ENCODE data around the gene GEMIN7. TPM values are rescaled to one million over a fixed set of nuclear protein-coding genes. Genes with fewer than 3 reads are reported as not detected.

GEMIN7 gene
- total and polyA plus RNA-seq, 2 of the 13 experiments (the other 11 are each of a cell fraction or from before 2014, with no cell fraction given), result 24.1 to 30.6 TPM

- TF ChIP-seq, protein P1, sequence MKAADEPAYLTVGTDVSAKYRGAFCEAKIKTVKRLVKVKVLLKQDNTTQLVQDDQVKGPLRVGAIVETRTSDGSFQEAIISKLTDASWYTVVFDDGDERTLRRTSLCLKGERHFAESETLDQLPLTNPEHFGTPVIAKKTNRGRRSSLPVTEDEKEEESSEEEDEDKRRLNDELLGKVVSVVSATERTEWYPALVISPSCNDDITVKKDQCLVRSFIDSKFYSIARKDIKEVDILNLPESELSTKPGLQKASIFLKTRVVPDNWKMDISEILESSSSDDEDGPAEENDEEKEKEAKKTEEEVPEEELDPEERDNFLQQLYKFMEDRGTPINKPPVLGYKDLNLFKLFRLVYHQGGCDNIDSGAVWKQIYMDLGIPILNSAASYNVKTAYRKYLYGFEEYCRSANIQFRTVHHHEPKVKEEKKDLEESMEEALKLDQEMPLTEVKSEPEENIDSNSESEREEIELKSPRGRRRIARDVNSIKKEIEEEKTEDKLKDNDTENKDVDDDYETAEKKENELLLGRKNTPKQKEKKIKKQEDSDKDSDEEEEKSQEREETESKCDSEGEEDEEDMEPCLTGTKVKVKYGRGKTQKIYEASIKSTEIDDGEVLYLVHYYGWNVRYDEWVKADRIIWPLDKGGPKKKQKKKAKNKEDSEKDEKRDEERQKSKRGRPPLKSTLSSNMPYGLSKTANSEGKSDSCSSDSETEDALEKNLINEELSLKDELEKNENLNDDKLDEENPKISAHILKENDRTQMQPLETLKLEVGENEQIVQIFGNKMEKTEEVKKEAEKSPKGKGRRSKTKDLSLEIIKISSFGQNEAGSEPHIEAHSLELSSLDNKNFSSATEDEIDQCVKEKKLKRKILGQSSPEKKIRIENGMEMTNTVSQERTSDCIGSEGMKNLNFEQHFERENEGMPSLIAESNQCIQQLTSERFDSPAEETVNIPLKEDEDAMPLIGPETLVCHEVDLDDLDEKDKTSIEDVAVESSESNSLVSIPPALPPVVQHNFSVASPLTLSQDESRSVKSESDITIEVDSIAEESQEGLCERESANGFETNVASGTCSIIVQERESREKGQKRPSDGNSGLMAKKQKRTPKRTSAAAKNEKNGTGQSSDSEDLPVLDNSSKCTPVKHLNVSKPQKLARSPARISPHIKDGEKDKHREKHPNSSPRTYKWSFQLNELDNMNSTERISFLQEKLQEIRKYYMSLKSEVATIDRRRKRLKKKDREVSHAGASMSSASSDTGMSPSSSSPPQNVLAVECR (CRISPR knock-in tag; IDR thresholded peaks at IDR 0.05; ENCODE audit: borderline replicate concordance), result peak; percentile 97; the same call in 1 of the 2 replicates
- TF ChIP-seq, protein P2, sequence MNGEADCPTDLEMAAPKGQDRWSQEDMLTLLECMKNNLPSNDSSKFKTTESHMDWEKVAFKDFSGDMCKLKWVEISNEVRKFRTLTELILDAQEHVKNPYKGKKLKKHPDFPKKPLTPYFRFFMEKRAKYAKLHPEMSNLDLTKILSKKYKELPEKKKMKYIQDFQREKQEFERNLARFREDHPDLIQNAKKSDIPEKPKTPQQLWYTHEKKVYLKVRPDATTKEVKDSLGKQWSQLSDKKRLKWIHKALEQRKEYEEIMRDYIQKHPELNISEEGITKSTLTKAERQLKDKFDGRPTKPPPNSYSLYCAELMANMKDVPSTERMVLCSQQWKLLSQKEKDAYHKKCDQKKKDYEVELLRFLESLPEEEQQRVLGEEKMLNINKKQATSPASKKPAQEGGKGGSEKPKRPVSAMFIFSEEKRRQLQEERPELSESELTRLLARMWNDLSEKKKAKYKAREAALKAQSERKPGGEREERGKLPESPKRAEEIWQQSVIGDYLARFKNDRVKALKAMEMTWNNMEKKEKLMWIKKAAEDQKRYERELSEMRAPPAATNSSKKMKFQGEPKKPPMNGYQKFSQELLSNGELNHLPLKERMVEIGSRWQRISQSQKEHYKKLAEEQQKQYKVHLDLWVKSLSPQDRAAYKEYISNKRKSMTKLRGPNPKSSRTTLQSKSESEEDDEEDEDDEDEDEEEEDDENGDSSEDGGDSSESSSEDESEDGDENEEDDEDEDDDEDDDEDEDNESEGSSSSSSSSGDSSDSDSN (CRISPR knock-in tag; IDR thresholded peaks at IDR 0.05), result peak; percentile 82
- peak; percentile 96 for TF ChIP-seq KMT2A (CRISPR knock-in tag; IDR thresholded peaks at IDR 0.05)
- TF ChIP-seq, protein P3, sequence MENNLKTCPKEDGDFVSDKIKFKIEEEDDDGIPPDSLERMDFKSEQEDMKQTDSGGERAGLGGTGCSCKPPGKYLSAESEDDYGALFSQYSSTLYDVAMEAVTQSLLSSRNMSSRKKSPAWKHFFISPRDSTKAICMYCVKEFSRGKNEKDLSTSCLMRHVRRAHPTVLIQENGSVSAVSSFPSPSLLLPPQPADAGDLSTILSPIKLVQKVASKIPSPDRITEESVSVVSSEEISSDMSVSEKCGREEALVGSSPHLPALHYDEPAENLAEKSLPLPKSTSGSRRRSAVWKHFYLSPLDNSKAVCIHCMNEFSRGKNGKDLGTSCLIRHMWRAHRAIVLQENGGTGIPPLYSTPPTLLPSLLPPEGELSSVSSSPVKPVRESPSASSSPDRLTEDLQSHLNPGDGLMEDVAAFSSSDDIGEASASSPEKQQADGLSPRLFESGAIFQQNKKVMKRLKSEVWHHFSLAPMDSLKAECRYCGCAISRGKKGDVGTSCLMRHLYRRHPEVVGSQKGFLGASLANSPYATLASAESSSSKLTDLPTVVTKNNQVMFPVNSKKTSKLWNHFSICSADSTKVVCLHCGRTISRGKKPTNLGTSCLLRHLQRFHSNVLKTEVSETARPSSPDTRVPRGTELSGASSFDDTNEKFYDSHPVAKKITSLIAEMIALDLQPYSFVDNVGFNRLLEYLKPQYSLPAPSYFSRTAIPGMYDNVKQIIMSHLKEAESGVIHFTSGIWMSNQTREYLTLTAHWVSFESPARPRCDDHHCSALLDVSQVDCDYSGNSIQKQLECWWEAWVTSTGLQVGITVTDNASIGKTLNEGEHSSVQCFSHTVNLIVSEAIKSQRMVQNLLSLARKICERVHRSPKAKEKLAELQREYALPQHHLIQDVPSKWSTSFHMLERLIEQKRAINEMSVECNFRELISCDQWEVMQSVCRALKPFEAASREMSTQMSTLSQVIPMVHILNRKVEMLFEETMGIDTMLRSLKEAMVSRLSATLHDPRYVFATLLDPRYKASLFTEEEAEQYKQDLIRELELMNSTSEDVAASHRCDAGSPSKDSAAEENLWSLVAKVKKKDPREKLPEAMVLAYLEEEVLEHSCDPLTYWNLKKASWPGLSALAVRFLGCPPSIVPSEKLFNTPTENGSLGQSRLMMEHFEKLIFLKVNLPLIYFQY (CRISPR knock-in tag; IDR thresholded peaks at IDR 0.05; ENCODE audit: borderline replicate concordance), result peak; percentile 88; the same call in 1 of the 2 replicates
- TF ChIP-seq ZBTB46 (CRISPR knock-in tag; IDR thresholded peaks at IDR 0.05; ENCODE audit: borderline replicate concordance), result no peak; the same call in 1 of the 2 replicates
- TF ChIP-seq, protein P4, sequence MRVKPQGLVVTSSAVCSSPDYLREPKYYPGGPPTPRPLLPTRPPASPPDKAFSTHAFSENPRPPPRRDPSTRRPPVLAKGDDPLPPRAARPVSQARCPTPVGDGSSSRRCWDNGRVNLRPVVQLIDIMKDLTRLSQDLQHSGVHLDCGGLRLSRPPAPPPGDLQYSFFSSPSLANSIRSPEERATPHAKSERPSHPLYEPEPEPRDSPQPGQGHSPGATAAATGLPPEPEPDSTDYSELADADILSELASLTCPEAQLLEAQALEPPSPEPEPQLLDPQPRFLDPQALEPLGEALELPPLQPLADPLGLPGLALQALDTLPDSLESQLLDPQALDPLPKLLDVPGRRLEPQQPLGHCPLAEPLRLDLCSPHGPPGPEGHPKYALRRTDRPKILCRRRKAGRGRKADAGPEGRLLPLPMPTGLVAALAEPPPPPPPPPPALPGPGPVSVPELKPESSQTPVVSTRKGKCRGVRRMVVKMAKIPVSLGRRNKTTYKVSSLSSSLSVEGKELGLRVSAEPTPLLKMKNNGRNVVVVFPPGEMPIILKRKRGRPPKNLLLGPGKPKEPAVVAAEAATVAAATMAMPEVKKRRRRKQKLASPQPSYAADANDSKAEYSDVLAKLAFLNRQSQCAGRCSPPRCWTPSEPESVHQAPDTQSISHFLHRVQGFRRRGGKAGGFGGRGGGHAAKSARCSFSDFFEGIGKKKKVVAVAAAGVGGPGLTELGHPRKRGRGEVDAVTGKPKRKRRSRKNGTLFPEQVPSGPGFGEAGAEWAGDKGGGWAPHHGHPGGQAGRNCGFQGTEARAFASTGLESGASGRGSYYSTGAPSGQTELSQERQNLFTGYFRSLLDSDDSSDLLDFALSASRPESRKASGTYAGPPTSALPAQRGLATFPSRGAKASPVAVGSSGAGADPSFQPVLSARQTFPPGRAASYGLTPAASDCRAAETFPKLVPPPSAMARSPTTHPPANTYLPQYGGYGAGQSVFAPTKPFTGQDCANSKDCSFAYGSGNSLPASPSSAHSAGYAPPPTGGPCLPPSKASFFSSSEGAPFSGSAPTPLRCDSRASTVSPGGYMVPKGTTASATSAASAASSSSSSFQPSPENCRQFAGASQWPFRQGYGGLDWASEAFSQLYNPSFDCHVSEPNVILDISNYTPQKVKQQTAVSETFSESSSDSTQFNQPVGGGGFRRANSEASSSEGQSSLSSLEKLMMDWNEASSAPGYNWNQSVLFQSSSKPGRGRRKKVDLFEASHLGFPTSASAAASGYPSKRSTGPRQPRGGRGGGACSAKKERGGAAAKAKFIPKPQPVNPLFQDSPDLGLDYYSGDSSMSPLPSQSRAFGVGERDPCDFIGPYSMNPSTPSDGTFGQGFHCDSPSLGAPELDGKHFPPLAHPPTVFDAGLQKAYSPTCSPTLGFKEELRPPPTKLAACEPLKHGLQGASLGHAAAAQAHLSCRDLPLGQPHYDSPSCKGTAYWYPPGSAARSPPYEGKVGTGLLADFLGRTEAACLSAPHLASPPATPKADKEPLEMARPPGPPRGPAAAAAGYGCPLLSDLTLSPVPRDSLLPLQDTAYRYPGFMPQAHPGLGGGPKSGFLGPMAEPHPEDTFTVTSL (CRISPR knock-in tag; IDR thresholded peaks at IDR 0.05; ENCODE audit: borderline replicate concordance), result peak; percentile 49; the same call in 1 of the 2 replicates
- peak; percentile 94; the same call in 1 of the 2 replicates for TF ChIP-seq ZNF235 (CRISPR knock-in tag; IDR thresholded peaks at IDR 0.05; ENCODE audit: borderline replicate concordance)
Measured at GRCh38 chr19:45079063-45079910, at the start of gene GEMIN7 (continued).
